Transverse colon (tissue), 3 donors: Measurements from ENCODE around the gene JUP.

Experiments used
- POLR2A ChIP-seq: fragments of 450-650 bp; IDR thresholded peaks from one replicate; pipeline ENCODE4 v1.6.1; 2016; ENCODE audit warnings: antibody characterized with exemption, mild to moderate bottlenecking, moderate library complexity
- TF ChIP-seq, protein P1 (sequence below), 5 experiments: fragments of 200-600 bp in 3 of 5; fragments of 450-650 bp in 2 of 5; sonication (generic) in 3 of 5; IDR thresholded peaks; 1 replicate in 2 of 5; 2 replicates in 3 of 5; pipeline ENCODE4 v1.5.1; 2016 to 2017; ENCODE audit warnings: antibody characterized with exemption in 5 of 5, inconsistent platforms in 3 of 5, mild to moderate bottlenecking in 2 of 5, moderate library complexity in 1 of 5

DNA sequence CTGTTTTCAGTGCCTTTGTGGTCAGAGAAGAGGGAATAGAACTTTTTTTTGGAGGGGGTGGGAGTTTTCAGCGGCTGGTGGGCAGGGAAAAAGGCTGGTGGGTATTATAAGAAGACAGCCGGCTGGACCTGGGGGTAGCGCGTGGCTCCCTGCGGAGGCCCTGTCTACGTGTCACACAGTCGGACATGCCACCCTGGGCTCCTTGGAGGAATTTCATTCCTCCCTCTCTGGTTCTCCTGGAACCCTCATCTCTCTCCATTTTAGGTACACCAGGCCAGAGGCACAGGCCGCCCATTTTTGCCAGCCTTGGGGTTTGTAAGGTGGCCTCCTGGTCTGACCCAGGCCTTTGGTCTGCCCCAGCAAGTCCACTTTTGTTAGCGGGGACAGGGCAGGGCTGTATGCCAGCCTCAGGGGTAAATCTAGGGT is 27.2 kb upstream of the JUP start:
- TF ChIP-seq, protein P1, sequence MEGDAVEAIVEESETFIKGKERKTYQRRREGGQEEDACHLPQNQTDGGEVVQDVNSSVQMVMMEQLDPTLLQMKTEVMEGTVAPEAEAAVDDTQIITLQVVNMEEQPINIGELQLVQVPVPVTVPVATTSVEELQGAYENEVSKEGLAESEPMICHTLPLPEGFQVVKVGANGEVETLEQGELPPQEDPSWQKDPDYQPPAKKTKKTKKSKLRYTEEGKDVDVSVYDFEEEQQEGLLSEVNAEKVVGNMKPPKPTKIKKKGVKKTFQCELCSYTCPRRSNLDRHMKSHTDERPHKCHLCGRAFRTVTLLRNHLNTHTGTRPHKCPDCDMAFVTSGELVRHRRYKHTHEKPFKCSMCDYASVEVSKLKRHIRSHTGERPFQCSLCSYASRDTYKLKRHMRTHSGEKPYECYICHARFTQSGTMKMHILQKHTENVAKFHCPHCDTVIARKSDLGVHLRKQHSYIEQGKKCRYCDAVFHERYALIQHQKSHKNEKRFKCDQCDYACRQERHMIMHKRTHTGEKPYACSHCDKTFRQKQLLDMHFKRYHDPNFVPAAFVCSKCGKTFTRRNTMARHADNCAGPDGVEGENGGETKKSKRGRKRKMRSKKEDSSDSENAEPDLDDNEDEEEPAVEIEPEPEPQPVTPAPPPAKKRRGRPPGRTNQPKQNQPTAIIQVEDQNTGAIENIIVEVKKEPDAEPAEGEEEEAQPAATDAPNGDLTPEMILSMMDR (IDR thresholded peaks at IDR 0.05) = no peak
- no peak for TF ChIP-seq POLR2A
